Activated naive CD4-positive, alpha-beta T cell treated with anti-CD3 and anti-CD28 coated beads, Interleukin-2, amount 10 ng/mL, durations not matched to agents 7 days and 5 days (primary cell): ENCODE data around the gene HSPG2.

Source experiments
- CTCF ChIA-PET: fragments of 350-600 bp; sonication (Branson Sonifier 250); formaldehyde crosslinking; loops from one replicate; lab custom pipeline; 2021; ENCODE audit warnings: antibody characterized with exemption; lab: Charles Lee
- DNase-seq: peaks from one replicate; pipeline ENCODE4 v3.0.0-alpha.2; 2020
- H3K27ac Mint-ChIP-seq: one replicate; pipeline ENCODE4 v1.8.0; 2021; ENCODE audit warnings: mild to moderate bottlenecking, moderate library complexity, mixed read lengths
- H3K27me3 Mint-ChIP-seq: one replicate; pipeline ENCODE4 v1.8.0; 2021; ENCODE audit warnings: mild to moderate bottlenecking, mixed read lengths
- H3K36me3 Mint-ChIP-seq: one replicate; pipeline ENCODE4 v1.8.0; 2021; ENCODE audit warnings: mixed read lengths
- H3K4me1 Mint-ChIP-seq: one replicate; pipeline ENCODE4 v1.8.0; 2021; ENCODE audit warnings: mixed read lengths
- H3K4me3 Mint-ChIP-seq: one replicate; pipeline ENCODE4 v1.8.0; 2021; ENCODE audit warnings: mild to moderate bottlenecking, moderate library complexity, mixed read lengths
- H3K9me3 Mint-ChIP-seq: one replicate; pipeline ENCODE4 v1.8.0; 2021; ENCODE audit warnings: mixed read lengths

The HSPG2 gene

DNA sequence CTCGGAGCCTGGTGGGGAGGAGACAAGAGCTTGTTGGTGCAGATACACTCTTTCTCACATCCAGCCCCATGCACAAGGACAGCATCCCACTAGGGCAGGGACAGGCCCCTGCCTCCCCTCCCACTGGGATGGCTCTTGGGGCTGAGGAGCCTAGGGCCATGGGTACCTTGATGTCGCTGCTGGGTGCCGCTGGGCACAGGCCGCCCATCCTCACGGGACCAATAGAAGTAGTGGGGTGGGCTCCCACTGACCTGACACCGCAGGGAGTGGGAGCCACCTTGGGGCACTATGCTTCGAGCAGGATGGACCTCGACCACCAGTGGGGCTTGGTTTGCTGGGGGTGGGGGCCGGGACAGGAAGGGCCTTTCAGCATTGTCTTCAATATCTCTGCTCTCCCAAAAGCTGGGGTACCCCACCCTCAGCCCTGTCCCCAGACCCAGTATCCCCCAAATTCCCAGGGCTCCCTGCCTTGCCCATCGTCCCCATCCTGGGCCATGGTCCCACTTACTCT, 77.4 kb downstream of the HSPG2 start:
- no peaks in the 10 kb centered on the region for H3K9me3 Mint-ChIP-seq
- CTCF ChIA-PET: interaction anchor here (0.7 kb wide), 1 partner anchor 262 kb away, joined by 4 read pairs; no protein-coding TSS in a partner anchor
- no peaks in the 10 kb centered on the region for H3K36me3 Mint-ChIP-seq
- H3K4me3 Mint-ChIP-seq: no peak overlapping the region
- H3K27me3 Mint-ChIP-seq: no peaks in the 10 kb centered on the region
- no peak overlapping the region for H3K27ac Mint-ChIP-seq
- no peak for DNase-seq
- no peaks in the 10 kb centered on the region for H3K4me1 Mint-ChIP-seq

GRCh38 chr1:21857840-21858670, 79.1 kb downstream of the HSPG2 start:
- CTCF ChIA-PET: interaction anchor here (1.0 kb wide), 1 partner anchor 24 kb away, joined by 3 read pairs; no protein-coding TSS in a partner anchor
- Mint-ChIP-seq H3K9me3 (no peaks in the 10 kb centered on the region), H3K36me3 (no peaks in the 10 kb centered on the region)

DNA sequence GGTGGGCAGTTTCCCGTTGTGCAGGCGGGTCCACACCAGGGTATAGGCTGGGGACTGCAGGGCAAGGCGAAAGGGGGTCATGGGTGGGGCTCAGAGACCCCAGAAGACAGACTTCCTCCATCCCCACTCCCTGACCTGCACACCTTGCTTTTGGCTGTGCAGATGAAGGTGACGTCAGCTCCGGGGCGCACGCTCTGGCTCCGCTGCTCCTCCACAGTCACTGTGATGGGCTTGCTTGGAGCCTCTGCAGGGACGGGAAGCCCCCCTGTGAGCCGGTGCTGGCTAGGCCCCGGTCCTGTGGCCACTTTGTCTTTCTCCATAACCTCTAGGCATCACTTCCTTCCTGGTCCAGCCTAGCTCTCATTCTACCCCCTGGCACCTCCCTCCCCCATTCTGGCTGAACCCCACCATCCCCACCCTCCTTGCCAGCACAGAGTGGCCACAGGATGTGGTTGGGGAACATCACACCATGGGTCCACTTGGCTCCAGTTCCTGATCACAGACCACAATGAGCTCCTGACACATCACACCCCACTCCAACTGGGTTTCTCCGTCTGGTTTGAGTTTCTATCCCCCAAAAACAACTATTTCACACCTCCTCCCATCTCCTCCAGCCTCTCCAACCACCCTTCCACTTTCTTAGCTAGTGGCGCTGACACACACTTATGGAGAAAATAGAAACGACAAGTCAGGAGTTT, 79.8 kb downstream of the HSPG2 start:
- DNase-seq: no peak
- CTCF ChIA-PET: no interaction called here
- H3K4me1 Mint-ChIP-seq: peaks cover 2% of the 10 kb centered on the region
- H3K36me3 Mint-ChIP-seq: no peaks in the 10 kb centered on the region
- H3K27ac Mint-ChIP-seq: no peak overlapping the region
- H3K9me3 Mint-ChIP-seq: no peaks in the 10 kb centered on the region
- no peaks in the 10 kb centered on the region for H3K27me3 Mint-ChIP-seq
- no peak overlapping the region for H3K4me3 Mint-ChIP-seq

More at GRCh38 chr1:21857840-21858670, 79.1 kb downstream of the HSPG2 start:
- no peak overlapping the region for H3K27ac Mint-ChIP-seq
- DNase-seq: no peak
- H3K27me3 Mint-ChIP-seq: no peaks in the 10 kb centered on the region
- no peak overlapping the region for H3K4me3 Mint-ChIP-seq
- no peaks in the 10 kb centered on the region for H3K4me1 Mint-ChIP-seq

DNA sequence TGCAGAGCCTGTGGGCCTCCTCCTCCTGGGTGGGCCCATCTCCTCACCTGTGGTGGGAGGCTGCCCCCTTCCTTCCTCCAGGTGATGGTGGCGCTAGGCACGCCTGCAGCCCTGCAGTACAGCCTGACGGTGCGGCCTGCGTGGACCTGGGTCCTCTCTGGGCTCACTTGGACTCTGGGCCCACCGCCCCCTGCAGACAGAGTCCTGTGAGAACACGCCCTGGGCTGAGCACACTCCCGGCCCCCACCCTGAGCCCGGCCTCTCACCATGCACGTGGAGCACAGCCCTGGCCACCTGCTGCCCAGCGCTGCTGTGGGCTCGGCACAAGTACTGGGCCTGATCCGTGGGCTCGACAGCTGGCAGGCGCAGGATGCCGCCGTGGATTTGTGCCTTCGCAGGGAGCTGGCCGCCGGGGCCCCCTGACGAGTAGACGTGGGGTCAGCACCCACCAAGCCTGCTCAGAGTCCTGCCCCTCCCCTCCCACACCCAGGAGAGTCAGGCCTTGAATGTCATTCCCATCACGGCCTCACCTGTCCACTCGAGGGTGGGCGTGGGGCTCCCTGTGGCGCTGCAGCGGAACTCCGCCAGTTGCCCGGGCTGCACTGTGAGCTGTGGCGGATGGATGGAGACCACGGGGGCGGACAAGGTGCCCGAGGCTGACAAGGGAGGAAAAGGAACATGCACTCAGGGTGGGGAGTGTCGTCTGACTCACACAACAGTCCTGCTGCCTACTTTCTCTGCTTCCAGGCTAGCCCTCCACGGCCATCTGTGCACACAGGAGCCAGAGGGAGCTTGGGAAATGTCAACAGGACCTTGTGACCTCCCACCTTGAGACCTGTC, 81.6 kb downstream of the HSPG2 start:
- Mint-ChIP-seq H3K4me3 (no peak overlapping the region), H3K36me3 (no peaks in the 10 kb centered on the region), H3K4me1 (peaks cover 6% of the 10 kb centered on the region), H3K9me3 (no peaks in the 10 kb centered on the region), H3K27me3 (no peaks in the 10 kb centered on the region), H3K27ac (no peak overlapping the region)
- CTCF ChIA-PET: no interaction called here
- no peak for DNase-seq

DNA sequence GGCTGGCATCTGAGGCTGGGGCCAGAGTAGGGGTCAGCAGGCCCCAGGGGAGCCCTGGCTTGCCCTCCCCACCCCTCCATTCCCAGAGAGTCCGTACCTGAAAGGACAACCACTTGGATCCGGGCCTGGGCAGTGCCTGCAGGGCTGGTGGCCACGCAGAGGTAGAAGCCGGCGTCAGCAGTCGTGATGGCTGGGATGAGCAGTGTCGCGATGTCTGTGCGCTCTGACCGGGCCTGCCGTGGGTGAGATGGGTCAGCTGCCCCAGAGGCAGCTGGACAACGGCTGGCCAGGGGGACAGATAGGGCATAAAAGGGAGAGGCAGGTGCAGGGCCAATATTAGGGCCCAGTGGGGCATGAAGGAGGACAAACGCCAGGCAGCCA, 82.4 kb downstream of the HSPG2 start:
- CTCF ChIA-PET: no interaction called here
- no peak overlapping the region for H3K27ac Mint-ChIP-seq
- no peaks in the 10 kb centered on the region for H3K36me3 Mint-ChIP-seq
- DNase-seq: no peak
- H3K27me3 Mint-ChIP-seq: no peaks in the 10 kb centered on the region
- no peak overlapping the region for H3K4me3 Mint-ChIP-seq
- H3K4me1 Mint-ChIP-seq: peaks cover 6% of the 10 kb centered on the region
- H3K9me3 Mint-ChIP-seq: no peaks in the 10 kb centered on the region

- Mint-ChIP-seq H3K9me3 (no peaks in the 10 kb centered on the region), H3K36me3 (no peaks in the 10 kb centered on the region), H3K4me1 (peaks cover 6% of the 10 kb centered on the region), H3K4me3 (no peak overlapping the region), H3K27ac (no peak overlapping the region), H3K27me3 (no peaks in the 10 kb centered on the region)
- DNase-seq: no peak
- CTCF ChIA-PET: no interaction called here
Observed at GRCh38 chr1:21854090-21854750, 82.9 kb downstream of the HSPG2 start.

DNA sequence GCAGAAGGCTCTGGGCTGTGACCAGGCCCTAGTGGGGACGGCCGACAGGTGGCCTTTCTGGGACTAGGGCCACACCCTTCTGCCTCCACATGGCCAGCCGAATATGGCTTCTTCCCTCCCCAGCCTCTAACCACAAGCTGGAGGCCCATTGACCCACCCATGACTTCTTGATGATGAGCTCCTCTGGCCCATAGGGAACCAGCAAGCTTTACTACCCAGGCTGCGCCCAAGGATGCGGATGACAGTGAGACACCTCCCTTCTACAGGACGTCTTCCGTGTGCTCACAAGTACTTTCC, 84.0 kb downstream of the HSPG2 start:
- CTCF ChIA-PET: no interaction called here
- H3K4me3 Mint-ChIP-seq: no peak overlapping the region
- no peaks in the 10 kb centered on the region for H3K27me3 Mint-ChIP-seq
- H3K36me3 Mint-ChIP-seq: no peaks in the 10 kb centered on the region
- DNase-seq: no peak
- H3K27ac Mint-ChIP-seq: no peak overlapping the region
- H3K9me3 Mint-ChIP-seq: no peaks in the 10 kb centered on the region
- H3K4me1 Mint-ChIP-seq: peaks cover 6% of the 10 kb centered on the region

- Mint-ChIP-seq H3K27me3 (no peaks in the 10 kb centered on the region), H3K36me3 (no peaks in the 10 kb centered on the region), H3K9me3 (no peaks in the 10 kb centered on the region), H3K27ac (no peak overlapping the region), H3K4me1 (peaks cover 6% of the 10 kb centered on the region), H3K4me3 (no peak overlapping the region)
- peak; percentile 25 for DNase-seq
- CTCF ChIA-PET: no interaction called here
Observed at GRCh38 chr1:21852282-21853130, 84.6 kb downstream of the HSPG2 start.

DNA sequence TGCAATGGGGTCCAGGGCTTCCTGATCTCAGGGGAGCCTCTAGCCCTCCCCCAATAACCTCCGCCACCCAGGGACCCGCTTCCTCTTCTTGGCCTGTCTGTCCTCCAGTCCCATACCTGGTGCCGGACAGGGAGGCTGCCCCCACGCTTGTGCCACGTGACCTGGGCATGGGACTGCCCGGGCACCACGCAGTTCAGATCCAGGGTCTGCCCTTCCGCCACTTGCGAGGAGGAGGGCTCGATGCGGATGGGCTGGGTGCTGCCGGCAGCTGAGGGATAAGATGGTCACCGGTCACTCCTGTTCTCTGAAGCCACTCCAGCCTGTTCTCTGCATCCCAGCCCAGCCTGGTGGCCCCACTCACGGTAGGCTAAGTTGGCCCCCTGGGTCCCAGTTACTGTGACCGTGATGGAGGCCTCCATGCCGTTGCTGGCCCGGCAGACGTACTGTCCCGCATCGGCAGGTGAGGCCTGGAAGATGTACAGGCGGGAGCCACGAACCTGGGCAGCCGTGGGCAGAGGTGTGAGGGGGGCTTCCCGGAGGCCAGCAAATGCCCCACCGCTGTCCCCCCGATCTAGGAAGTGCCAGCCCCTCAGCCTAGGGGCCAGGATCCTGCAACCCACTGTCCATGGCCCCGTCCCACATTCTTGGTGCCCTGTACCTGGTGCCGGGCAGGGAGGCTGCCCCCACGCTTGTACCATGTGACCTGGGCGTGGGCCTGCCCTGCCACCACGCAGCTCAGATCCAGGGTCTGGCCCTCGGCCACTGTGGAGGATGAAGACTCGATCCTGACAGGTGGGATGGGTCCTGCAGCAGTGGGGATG, 85.5 kb downstream of the HSPG2 start:
- H3K4me3 Mint-ChIP-seq: no peak overlapping the region
- no peaks in the 10 kb centered on the region for H3K27me3 Mint-ChIP-seq
- peaks cover 6% of the 10 kb centered on the region for H3K4me1 Mint-ChIP-seq
- no peaks in the 10 kb centered on the region for H3K9me3 Mint-ChIP-seq
- DNase-seq: no peak
- H3K27ac Mint-ChIP-seq: no peak overlapping the region
- CTCF ChIA-PET: no interaction called here
- H3K36me3 Mint-ChIP-seq: no peaks in the 10 kb centered on the region

- H3K4me3 Mint-ChIP-seq: no peak overlapping the region
- no peaks in the 10 kb centered on the region for H3K36me3 Mint-ChIP-seq
- CTCF ChIA-PET: no interaction called here
- no peak for DNase-seq
- H3K9me3 Mint-ChIP-seq: no peaks in the 10 kb centered on the region
- no peaks in the 10 kb centered on the region for H3K27me3 Mint-ChIP-seq
- no peak overlapping the region for H3K27ac Mint-ChIP-seq
- peaks cover 6% of the 10 kb centered on the region for H3K4me1 Mint-ChIP-seq
Observed at GRCh38 chr1:21849909-21850576, 87.1 kb downstream of the HSPG2 start.

DNA sequence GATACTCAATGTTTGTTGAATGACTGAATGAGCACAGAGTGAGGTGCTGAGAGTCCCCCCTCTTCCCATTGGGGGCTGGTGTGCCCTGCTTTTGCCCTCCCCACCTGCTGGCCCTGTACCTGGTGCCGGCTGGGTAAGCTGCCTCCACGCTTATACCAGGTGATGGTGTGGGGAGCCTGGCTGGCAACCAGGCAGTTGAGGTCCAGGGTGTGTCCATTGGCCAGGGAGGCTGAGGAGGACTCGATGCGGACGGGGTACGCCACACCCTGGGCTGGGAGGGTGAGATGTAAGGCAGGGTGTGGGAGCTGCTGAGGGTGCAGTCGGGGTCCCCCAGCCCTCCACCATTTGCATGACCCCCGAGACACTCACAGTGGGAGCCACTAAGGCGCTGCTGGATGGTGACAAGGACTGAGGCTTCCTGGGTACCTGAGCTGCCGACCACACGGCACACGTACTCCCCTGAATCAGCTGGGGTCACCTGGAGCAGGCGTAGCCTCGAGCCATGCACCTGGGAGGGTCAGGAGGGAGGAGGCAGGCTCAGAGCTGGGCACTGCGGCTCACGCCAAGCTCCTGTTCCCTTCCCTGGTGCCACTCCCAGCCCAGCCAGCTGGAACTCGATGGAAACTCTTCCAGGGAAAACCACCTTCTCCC, 88.5 kb downstream of the HSPG2 start:
- DNase-seq: no peak
- H3K4me1 Mint-ChIP-seq: peaks cover 6% of the 10 kb centered on the region
- no peak overlapping the region for H3K27ac Mint-ChIP-seq
- no peaks in the 10 kb centered on the region for H3K27me3 Mint-ChIP-seq
- no peak overlapping the region for H3K4me3 Mint-ChIP-seq
- no peaks in the 10 kb centered on the region for H3K36me3 Mint-ChIP-seq
- H3K9me3 Mint-ChIP-seq: no peaks in the 10 kb centered on the region
- CTCF ChIA-PET: no interaction called here
